ENCODE measurements around the gene ITK.

- TF ChIP-seq POU5F1 (IDR thresholded peaks at IDR 0.05; ENCODE audit: low read depth, low read length) (no peak), EP300 (IDR thresholded peaks at IDR 0.05; ENCODE audit: borderline replicate concordance in 1 of 2, low read depth in 2 of 2, low read length in 2 of 2) (no peak), CTCF (IDR thresholded peaks at IDR 0.05; ENCODE audit: control extremely low read depth in 1 of 3, insufficient read depth in 1 of 3, low read depth in 1 of 3, low read length in 3 of 3) (no peak), POLR2A (IDR thresholded peaks at IDR 0.05; ENCODE audit: control extremely low read depth in 1 of 2, low read depth in 2 of 2, low read length in 2 of 2) (no peak)
Measured at GRCh38 chr5:157258450-157258849, 77.8 kb downstream of the ITK start.

Data from H1 (cell line).